NB4 (cell line): ENCODE measurements around the gene GSTM4.

Experiments
- MYC ChIP-seq: IDR thresholded peaks from 2 replicates; pipeline ENCODE4 v1.6.1; 2011; ENCODE audit warnings: low read depth, low read length
- POLR2A ChIP-seq: IDR thresholded peaks from 2 replicates; pipeline ENCODE4 v1.6.1; 2011; ENCODE audit warnings: mild to moderate bottlenecking; ENCODE audit not compliant: insufficient read length; ENCODE audit errors: extremely low read depth
- TF ChIP-seq, protein P1 (sequence below): IDR thresholded peaks from one replicate; pipeline ENCODE4 v1.5.1; 2012; ENCODE audit warnings: low read depth, low read length
- TF ChIP-seq, protein P2 (sequence below): IDR thresholded peaks from 2 replicates; pipeline ENCODE4 v1.6.1; 2011; ENCODE audit warnings: low read depth, low read length

DNA sequence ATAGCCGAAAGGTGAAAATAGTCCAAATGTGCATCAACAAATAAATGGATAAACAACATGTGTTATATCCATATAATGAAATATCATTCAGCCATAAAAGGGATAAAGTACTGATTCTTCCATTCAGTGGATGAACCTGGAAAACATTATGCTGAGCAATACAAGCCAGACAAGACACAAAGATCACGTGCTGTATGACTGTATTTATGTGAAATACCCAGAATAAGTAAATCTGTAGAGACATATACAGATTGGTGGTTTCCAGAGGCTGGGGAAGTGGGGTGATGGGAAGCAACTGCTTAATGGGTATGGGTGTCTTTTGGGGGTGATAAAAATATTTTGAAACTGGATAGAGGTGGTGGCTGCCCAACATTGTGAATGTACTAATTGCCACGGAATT is 13.3 kb upstream of the GSTM4 start:
- TF ChIP-seq, protein P1, sequence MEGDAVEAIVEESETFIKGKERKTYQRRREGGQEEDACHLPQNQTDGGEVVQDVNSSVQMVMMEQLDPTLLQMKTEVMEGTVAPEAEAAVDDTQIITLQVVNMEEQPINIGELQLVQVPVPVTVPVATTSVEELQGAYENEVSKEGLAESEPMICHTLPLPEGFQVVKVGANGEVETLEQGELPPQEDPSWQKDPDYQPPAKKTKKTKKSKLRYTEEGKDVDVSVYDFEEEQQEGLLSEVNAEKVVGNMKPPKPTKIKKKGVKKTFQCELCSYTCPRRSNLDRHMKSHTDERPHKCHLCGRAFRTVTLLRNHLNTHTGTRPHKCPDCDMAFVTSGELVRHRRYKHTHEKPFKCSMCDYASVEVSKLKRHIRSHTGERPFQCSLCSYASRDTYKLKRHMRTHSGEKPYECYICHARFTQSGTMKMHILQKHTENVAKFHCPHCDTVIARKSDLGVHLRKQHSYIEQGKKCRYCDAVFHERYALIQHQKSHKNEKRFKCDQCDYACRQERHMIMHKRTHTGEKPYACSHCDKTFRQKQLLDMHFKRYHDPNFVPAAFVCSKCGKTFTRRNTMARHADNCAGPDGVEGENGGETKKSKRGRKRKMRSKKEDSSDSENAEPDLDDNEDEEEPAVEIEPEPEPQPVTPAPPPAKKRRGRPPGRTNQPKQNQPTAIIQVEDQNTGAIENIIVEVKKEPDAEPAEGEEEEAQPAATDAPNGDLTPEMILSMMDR = no peak
- TF ChIP-seq POLR2A (no peak), MYC (no peak)
- TF ChIP-seq, protein P2, sequence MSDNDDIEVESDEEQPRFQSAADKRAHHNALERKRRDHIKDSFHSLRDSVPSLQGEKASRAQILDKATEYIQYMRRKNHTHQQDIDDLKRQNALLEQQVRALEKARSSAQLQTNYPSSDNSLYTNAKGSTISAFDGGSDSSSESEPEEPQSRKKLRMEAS = no peak
